Measurements from ENCODE around the gene CSTF3.
"Not testable (repeated sequence)": the region's sequence is repeated elsewhere in the genome, so short reads cannot be mapped to it uniquely, and the experiment has no call there.

Gene CSTF3

GRCh38 chr11:33160136-33160535, 1.1 kb downstream of the CSTF3 start:
- FAIRE-seq, result no peak

- FAIRE-seq, result not testable (repeated sequence)
These were observed 1.9 kb downstream of the CSTF3 start for GRCh38 chr11:33159378-33159867.

- no peak for FAIRE-seq
These were observed 2.5 kb downstream of the CSTF3 start for GRCh38 chr11:33158596-33159275.

- no peak for FAIRE-seq
These were observed 3.9 kb downstream of the CSTF3 start for GRCh38 chr11:33157103-33158027.

- FAIRE-seq, result no peak
These were observed 9.9 kb downstream of the CSTF3 start for GRCh38 chr11:33151399-33151798.

- FAIRE-seq, result no peak
These were observed 13.7 kb downstream of the CSTF3 start for GRCh38 chr11:33147559-33147958.

- FAIRE-seq, result peak; percentile 21
These were observed 25.4 kb downstream of the CSTF3 start for GRCh38 chr11:33135768-33136443.

GRCh38 chr11:33135216-33135615, 26.1 kb downstream of the CSTF3 start:
- peak; percentile 69 for FAIRE-seq

GRCh38 chr11:33134276-33134675, 27.0 kb downstream of the CSTF3 start:
- no peak for FAIRE-seq

GRCh38 chr11:33133761-33134160, 27.5 kb downstream of the CSTF3 start:
- FAIRE-seq, result no peak

- no peak for FAIRE-seq
These were observed 28.8 kb downstream of the CSTF3 start for GRCh38 chr11:33132510-33132909.

- no peak for FAIRE-seq
These were observed 32.5 kb downstream of the CSTF3 start for GRCh38 chr11:33128739-33129138.

- no peak for FAIRE-seq
These were observed 35.7 kb downstream of the CSTF3 start for GRCh38 chr11:33125611-33126010.

GRCh38 chr11:33125025-33125424, 36.3 kb downstream of the CSTF3 start:
- FAIRE-seq, result no peak

- not testable (repeated sequence) for FAIRE-seq
These were observed 38.6 kb downstream of the CSTF3 start for GRCh38 chr11:33122696-33123095.

GRCh38 chr11:33116535-33116934, 44.7 kb downstream of the CSTF3 start:
- no peak for FAIRE-seq

- no peak for FAIRE-seq
These were observed 51.2 kb downstream of the CSTF3 start for GRCh38 chr11:33110083-33110482.

- FAIRE-seq, result no peak
These were observed 51.9 kb downstream of the CSTF3 start for GRCh38 chr11:33109294-33109895.

GRCh38 chr11:33103836-33104235, 57.4 kb downstream of the CSTF3 start:
- FAIRE-seq, result no peak

GRCh38 chr11:33094157-33094556, 67.1 kb downstream of the CSTF3 start:
- no peak for FAIRE-seq

- FAIRE-seq, result no peak
These were observed 71.5 kb downstream of the CSTF3 start for GRCh38 chr11:33089776-33090175.

- no peak for FAIRE-seq
These were observed 75.3 kb downstream of the CSTF3 start for GRCh38 chr11:33086017-33086416.

- FAIRE-seq, result no peak
These were observed 77.4 kb downstream of the CSTF3 start for GRCh38 chr11:33083918-33084317.

Data from endometrium (tissue), 2 donors.